Islet of Langerhans (tissue), 1 donor: ENCODE data around the gene BLM.

Source experiments
- FAIRE-seq: peaks from one replicate; lab custom pipeline; 2011; peaks lifted over from hg19 to GRCh38; lab: Jason Lieb, UNC

BLM gene

GRCh38 chr15:90691982-90692773, 25.0 kb upstream of the BLM start:
- no peak for FAIRE-seq

GRCh38 chr15:90694987-90695386, 22.2 kb upstream of the BLM start:
- FAIRE-seq = no peak

- FAIRE-seq = no peak
These were observed 20.0 kb upstream of the BLM start for GRCh38 chr15:90697175-90697574.

- FAIRE-seq = no peak
These were observed 18.5 kb upstream of the BLM start for GRCh38 chr15:90698629-90699028.

- FAIRE-seq = no peak
These were observed 16.1 kb upstream of the BLM start for GRCh38 chr15:90701048-90701447.

- FAIRE-seq = no peak
These were observed 15.1 kb upstream of the BLM start for GRCh38 chr15:90701880-90702630.

GRCh38 chr15:90703455-90703854, 13.7 kb upstream of the BLM start:
- no peak for FAIRE-seq

GRCh38 chr15:90705212-90705611, 11.9 kb upstream of the BLM start:
- FAIRE-seq = no peak

GRCh38 chr15:90706394-90707327, 10.5 kb upstream of the BLM start:
- FAIRE-seq = no peak

GRCh38 chr15:90707489-90707888, 9.7 kb upstream of the BLM start:
- FAIRE-seq = no peak

GRCh38 chr15:90708516-90708915, 8.6 kb upstream of the BLM start:
- FAIRE-seq = no peak

GRCh38 chr15:90709278-90709677, 7.9 kb upstream of the BLM start:
- FAIRE-seq = no peak

GRCh38 chr15:90710436-90711027, 6.6 kb upstream of the BLM start:
- FAIRE-seq = no peak

- FAIRE-seq = no peak
These were observed 5.7 kb upstream of the BLM start for GRCh38 chr15:90711418-90711824.

- no peak for FAIRE-seq
These were observed 5.3 kb upstream of the BLM start for GRCh38 chr15:90711842-90712241.

GRCh38 chr15:90713081-90713480, 4.1 kb upstream of the BLM start:
- no peak for FAIRE-seq

GRCh38 chr15:90716317-90716975, 700 bp upstream of the BLM start:
- FAIRE-seq = no peak

- no peak for FAIRE-seq
These were observed 1.1 kb downstream of the BLM start for GRCh38 chr15:90718232-90718631.

GRCh38 chr15:90720131-90720530, 3.0 kb downstream of the BLM start:
- FAIRE-seq = no peak

GRCh38 chr15:90729261-90729660, 12.1 kb downstream of the BLM start:
- no peak for FAIRE-seq

- FAIRE-seq = no peak
These were observed 13.1 kb downstream of the BLM start for GRCh38 chr15:90730290-90730689.

GRCh38 chr15:90735923-90736322, 18.8 kb downstream of the BLM start:
- FAIRE-seq = no peak
